Pons (tissue), 1 donor: ENCODE measurements around the gene ITGA2.

Source experiments
- DNase-seq: peaks from one replicate; pipeline ENCODE4 v3.0.0-alpha.2; 2016; ENCODE audit warnings: low spot score

The ITGA2 gene

GRCh38 chr5:53055365-53055764 lies 66.2 kb downstream of the ITGA2 start:
- DNase-seq: no peak

- no peak for DNase-seq
Observed at GRCh38 chr5:53059281-53059680, 70.1 kb downstream of the ITGA2 start.

GRCh38 chr5:53063176-53063575 lies 74.0 kb downstream of the ITGA2 start:
- DNase-seq: no peak

- no peak for DNase-seq
Observed at GRCh38 chr5:53063791-53064190, 74.6 kb downstream of the ITGA2 start.

- no peak for DNase-seq
Observed at GRCh38 chr5:53066088-53066487, 76.9 kb downstream of the ITGA2 start.

GRCh38 chr5:53067641-53068040 lies 78.5 kb downstream of the ITGA2 start:
- DNase-seq: no peak

GRCh38 chr5:53068291-53068836 lies 79.2 kb downstream of the ITGA2 start:
- DNase-seq: no peak

- no peak for DNase-seq
Observed at GRCh38 chr5:53069626-53070025, 80.5 kb downstream of the ITGA2 start.

GRCh38 chr5:53071298-53071697 lies 82.1 kb downstream of the ITGA2 start:
- DNase-seq: no peak

- DNase-seq: no peak
Observed at GRCh38 chr5:53071738-53072137, 82.6 kb downstream of the ITGA2 start.

- DNase-seq: peak; percentile 22
Observed at GRCh38 chr5:53073348-53073747, 84.2 kb downstream of the ITGA2 start.

GRCh38 chr5:53076014-53076583 lies 86.9 kb downstream of the ITGA2 start:
- no peak for DNase-seq

- DNase-seq: no peak
Observed at GRCh38 chr5:53080271-53080670, 91.1 kb downstream of the ITGA2 start.

- no peak for DNase-seq
Observed at GRCh38 chr5:53083927-53084326, 94.8 kb downstream of the ITGA2 start.

- DNase-seq: no peak
Observed at GRCh38 chr5:53084546-53085255, 95.5 kb downstream of the ITGA2 start.

GRCh38 chr5:53087171-53087570 lies 98.0 kb downstream of the ITGA2 start:
- DNase-seq: no peak

GRCh38 chr5:53087621-53088121 lies 98.5 kb downstream of the ITGA2 start:
- DNase-seq: peak; percentile 98

- DNase-seq: no peak
Observed at GRCh38 chr5:53089481-53089991, 100.4 kb downstream of the ITGA2 start.

GRCh38 chr5:53090229-53090628 lies 101.1 kb downstream of the ITGA2 start:
- DNase-seq: no peak

- DNase-seq: no peak
Observed at GRCh38 chr5:53091289-53091688, 102.1 kb downstream of the ITGA2 start.

- DNase-seq: no peak
Observed at GRCh38 chr5:53092242-53092641, 103.1 kb downstream of the ITGA2 start.

- DNase-seq: no peak
Observed at GRCh38 chr5:53095217-53095616, 106.1 kb downstream of the ITGA2 start.

- DNase-seq: peak; percentile 84
Observed at GRCh38 chr5:53095931-53096525, 106.9 kb downstream of the ITGA2 start.
